Measurements from ENCODE around the gene MAP3K7. TPM values are rescaled to one million over a fixed set of nuclear protein-coding genes. Genes with fewer than 3 reads are reported as not detected.
"Not testable (repeated sequence)": the region's sequence is repeated elsewhere in the genome, so short reads cannot be mapped to it uniquely, and the experiment has no call there.

The MAP3K7 gene
- total RNA-seq, 1 experiment from 2014 or later, result 27.8 TPM

GRCh38 chr6:90569223-90569622 is 17.6 kb downstream of the MAP3K7 start:
- Mint-ChIP-seq H3K27ac (ENCODE audit: unreplicated experiment) (no peak overlapping the region), H3K4me3 (ENCODE audit: low read depth, unreplicated experiment) (no peak overlapping the region), H3K36me3 (ENCODE audit: insufficient read depth, unreplicated experiment) (peaks cover 6% of the 10 kb centered on the region), H3K9me3 (ENCODE audit: low read depth, unreplicated experiment) (peaks cover 4% of the 10 kb centered on the region), H3K27me3 (ENCODE audit: unreplicated experiment) (no peaks in the 10 kb centered on the region), H3K4me1 (ENCODE audit: low read depth, unreplicated experiment) (peaks cover 13% of the 10 kb centered on the region)
- no TSS peak for BruUV-seq (replicated peaks)
- intact Hi-C loops (cut with micrococcal nuclease; ENCODE audit: unreplicated experiment), result no loop called here
- TF ChIP-seq, protein P1, sequence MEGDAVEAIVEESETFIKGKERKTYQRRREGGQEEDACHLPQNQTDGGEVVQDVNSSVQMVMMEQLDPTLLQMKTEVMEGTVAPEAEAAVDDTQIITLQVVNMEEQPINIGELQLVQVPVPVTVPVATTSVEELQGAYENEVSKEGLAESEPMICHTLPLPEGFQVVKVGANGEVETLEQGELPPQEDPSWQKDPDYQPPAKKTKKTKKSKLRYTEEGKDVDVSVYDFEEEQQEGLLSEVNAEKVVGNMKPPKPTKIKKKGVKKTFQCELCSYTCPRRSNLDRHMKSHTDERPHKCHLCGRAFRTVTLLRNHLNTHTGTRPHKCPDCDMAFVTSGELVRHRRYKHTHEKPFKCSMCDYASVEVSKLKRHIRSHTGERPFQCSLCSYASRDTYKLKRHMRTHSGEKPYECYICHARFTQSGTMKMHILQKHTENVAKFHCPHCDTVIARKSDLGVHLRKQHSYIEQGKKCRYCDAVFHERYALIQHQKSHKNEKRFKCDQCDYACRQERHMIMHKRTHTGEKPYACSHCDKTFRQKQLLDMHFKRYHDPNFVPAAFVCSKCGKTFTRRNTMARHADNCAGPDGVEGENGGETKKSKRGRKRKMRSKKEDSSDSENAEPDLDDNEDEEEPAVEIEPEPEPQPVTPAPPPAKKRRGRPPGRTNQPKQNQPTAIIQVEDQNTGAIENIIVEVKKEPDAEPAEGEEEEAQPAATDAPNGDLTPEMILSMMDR (IDR thresholded peaks at IDR 0.05; ENCODE audit: unreplicated experiment), result no peak
- CTCF ChIA-PET, result no interaction called here
- DNase-seq, result no peak

DNA sequence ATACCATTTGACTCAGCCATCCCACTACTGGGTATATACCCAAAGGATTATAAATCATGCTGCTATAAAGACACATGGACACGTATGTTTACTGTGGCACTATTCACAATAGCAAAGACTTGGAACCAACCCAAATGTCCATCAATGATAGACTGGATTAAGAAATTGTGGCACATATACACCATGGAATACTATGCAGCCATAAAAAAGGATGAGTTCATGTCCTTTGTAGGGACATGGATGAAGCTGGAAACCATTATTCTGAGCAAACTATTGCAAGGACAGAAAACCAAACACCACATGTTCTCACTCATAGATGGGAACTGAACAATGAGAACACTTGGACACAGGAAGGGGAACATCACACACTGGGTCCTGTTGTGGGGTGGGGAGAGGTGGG is 19.2 kb downstream of the MAP3K7 start:
- H3K36me3 Mint-ChIP-seq (ENCODE audit: insufficient read depth, unreplicated experiment); BruUV-seq (replicated peaks); DNase-seq; H3K27ac Mint-ChIP-seq (ENCODE audit: unreplicated experiment); H3K4me3 Mint-ChIP-seq (ENCODE audit: low read depth, unreplicated experiment); intact Hi-C loops (cut with micrococcal nuclease; ENCODE audit: unreplicated experiment); H3K9me3 Mint-ChIP-seq (ENCODE audit: low read depth, unreplicated experiment); H3K27me3 Mint-ChIP-seq (ENCODE audit: unreplicated experiment); CTCF ChIA-PET: not testable (repeated sequence)
- H3K4me1 Mint-ChIP-seq (ENCODE audit: low read depth, unreplicated experiment), result peaks cover 13% of the 10 kb centered on the region

DNA sequence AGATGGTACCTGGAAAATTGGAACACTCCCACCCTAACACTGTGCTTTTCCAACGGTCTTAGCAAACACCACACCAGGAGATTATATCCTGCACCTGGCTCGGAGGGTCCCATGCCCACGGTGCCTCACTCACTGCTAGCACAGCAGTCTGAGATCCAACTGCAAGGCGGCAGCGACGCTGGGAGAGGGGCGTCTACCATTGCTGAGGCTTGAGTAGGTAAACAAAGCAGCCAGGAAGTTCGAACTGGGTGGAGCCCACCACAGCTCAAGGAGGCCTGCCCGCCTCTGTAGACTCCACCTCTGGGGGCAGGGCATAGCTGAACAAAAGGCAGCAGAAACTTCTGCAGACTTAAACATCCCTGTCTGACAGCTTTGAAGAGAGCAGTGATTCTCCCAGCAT is 24.5 kb downstream of the MAP3K7 start:
- H3K36me3 Mint-ChIP-seq (ENCODE audit: insufficient read depth, unreplicated experiment); H3K27ac Mint-ChIP-seq (ENCODE audit: unreplicated experiment); H3K4me3 Mint-ChIP-seq (ENCODE audit: low read depth, unreplicated experiment); H3K9me3 Mint-ChIP-seq (ENCODE audit: low read depth, unreplicated experiment); BruUV-seq (replicated peaks); H3K27me3 Mint-ChIP-seq (ENCODE audit: unreplicated experiment); intact Hi-C loops (cut with micrococcal nuclease; ENCODE audit: unreplicated experiment); DNase-seq; H3K4me1 Mint-ChIP-seq (ENCODE audit: low read depth, unreplicated experiment); CTCF ChIA-PET: not testable (repeated sequence)

DNA sequence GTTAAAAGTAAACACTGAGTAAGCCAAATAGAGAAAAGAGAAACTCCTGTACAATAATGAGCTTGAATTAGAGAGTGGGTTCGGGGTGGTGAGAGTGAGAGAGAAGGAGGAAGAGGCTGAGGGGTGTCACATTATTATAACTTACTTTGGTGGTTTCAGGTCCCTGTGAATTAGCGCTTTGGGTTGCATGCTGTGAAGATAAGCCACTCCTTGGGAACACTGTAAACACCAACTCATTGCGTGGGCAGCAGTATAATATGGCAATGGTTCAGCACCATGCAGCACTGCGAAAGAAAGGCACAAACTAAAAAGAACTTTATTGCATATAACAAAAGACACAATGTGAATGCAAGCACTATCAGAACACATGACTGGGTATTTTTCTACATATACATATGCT is 26.9 kb downstream of the MAP3K7 start:
- H3K4me3 Mint-ChIP-seq (ENCODE audit: low read depth, unreplicated experiment), result no peak overlapping the region
- H3K9me3 Mint-ChIP-seq (ENCODE audit: low read depth, unreplicated experiment), result peaks cover 2% of the 10 kb centered on the region
- peaks cover 3% of the 10 kb centered on the region for H3K36me3 Mint-ChIP-seq (ENCODE audit: insufficient read depth, unreplicated experiment)
- CTCF ChIA-PET, result no interaction called here
- DNase-seq, result no peak
- H3K27ac Mint-ChIP-seq (ENCODE audit: unreplicated experiment), result no peak overlapping the region
- H3K4me1 Mint-ChIP-seq (ENCODE audit: low read depth, unreplicated experiment), result peaks cover 3% of the 10 kb centered on the region
- intact Hi-C loops (cut with micrococcal nuclease; ENCODE audit: unreplicated experiment), result no loop called here
- BruUV-seq (replicated peaks), result no TSS peak
- H3K27me3 Mint-ChIP-seq (ENCODE audit: unreplicated experiment), result no peaks in the 10 kb centered on the region
- TF ChIP-seq, protein P1 (IDR thresholded peaks at IDR 0.05; ENCODE audit: unreplicated experiment), result no peak

- Mint-ChIP-seq H3K27ac (ENCODE audit: unreplicated experiment) (no peak overlapping the region), H3K4me3 (ENCODE audit: low read depth, unreplicated experiment) (no peak overlapping the region), H3K36me3 (ENCODE audit: insufficient read depth, unreplicated experiment) (no peaks in the 10 kb centered on the region), H3K9me3 (ENCODE audit: low read depth, unreplicated experiment) (no peaks in the 10 kb centered on the region), H3K4me1 (ENCODE audit: low read depth, unreplicated experiment) (no peaks in the 10 kb centered on the region), H3K27me3 (ENCODE audit: unreplicated experiment) (no peaks in the 10 kb centered on the region)
- no peak for DNase-seq
- TF ChIP-seq, protein P1 (IDR thresholded peaks at IDR 0.05; ENCODE audit: unreplicated experiment), result no peak
- no TSS peak for BruUV-seq (replicated peaks)
- CTCF ChIA-PET, result no interaction called here
- intact Hi-C loops (cut with micrococcal nuclease; ENCODE audit: unreplicated experiment), result no loop called here
These were observed 29.9 kb downstream of the MAP3K7 start for GRCh38 chr6:90557006-90557405.
